HEK293 (cell line): ENCODE results near the gene GBP6.

ENCODE experiments used
- CTCF ChIA-PET: fragments of 350-600 bp; formaldehyde crosslinking; extraction: SDS; loops from one replicate; lab custom pipeline; 2021; ENCODE audit warnings: antibody characterized with exemption; lab: Yijun Ruan, JAX
- POLR2A ChIA-PET: fragments of 300-600 bp; formaldehyde crosslinking; extraction: SDS; loops from one replicate; lab custom pipeline; 2020; ENCODE audit warnings: antibody characterized with exemption, inconsistent platforms; lab: Yijun Ruan, JAX
- H3K27ac ChIP-seq: fragments of 200-500 bp; sonication (Bioruptor generic); 2 replicates; pipeline ENCODE4 v1.5.1; 2014; ENCODE audit warnings: low read depth, low read length, control low read depth, inconsistent platforms; ENCODE audit errors: extremely low read depth
- H3K36me3 ChIP-seq, 2 experiments: fragments of 200-500 bp in 1 of 2; sonication (Bioruptor generic) in 1 of 2; 1 replicate in 1 of 2; 2 replicates in 1 of 2; pipeline ENCODE4 v1.5.1; 2014 to 2017; ENCODE audit warnings: inconsistent platforms in 2 of 2, low read length in 2 of 2; ENCODE audit not compliant: control insufficient read depth in 2 of 2, insufficient read depth in 1 of 2
- H3K4me1 ChIP-seq: fragments of 200-500 bp; sonication (Bioruptor generic); 2 replicates; pipeline ENCODE4 v1.5.1; 2014; ENCODE audit warnings: mild to moderate bottlenecking, low read length, inconsistent platforms; ENCODE audit not compliant: control insufficient read depth, insufficient read depth
- H3K4me3 ChIP-seq: 2 replicates; pipeline ENCODE4 v1.5.1; 2011; ENCODE audit warnings: low read depth, mild to moderate bottlenecking, control low read depth, low read length, moderate library complexity
- H3K9me3 ChIP-seq: fragments of 200-500 bp; sonication (Bioruptor generic); 2 replicates; pipeline ENCODE4 v1.5.1; 2014; ENCODE audit warnings: low read depth, low read length, inconsistent platforms; ENCODE audit not compliant: control insufficient read depth, insufficient read depth
- GLI2 ChIP-seq: fragments of 450-650 bp; formaldehyde crosslinking; IDR thresholded peaks from 2 replicates; pipeline ENCODE4; 2017; ENCODE audit warnings: missing biosample characterization, missing genetic modification characterization, low read depth, borderline replicate concordance
- KLF16 ChIP-seq: fragments of 450-650 bp; formaldehyde crosslinking; IDR thresholded peaks from 2 replicates; pipeline ENCODE4 v1.5.1; 2017; ENCODE audit warnings: missing biosample characterization, missing genetic modification characterization
- MZF1 ChIP-seq: fragments of 450-650 bp; formaldehyde crosslinking; IDR thresholded peaks from 2 replicates; pipeline ENCODE4 v1.5.1; 2017; ENCODE audit warnings: missing biosample characterization, missing genetic modification characterization, borderline replicate concordance
- RBAK ChIP-seq: fragments of 450-650 bp; formaldehyde crosslinking; IDR thresholded peaks from 2 replicates; pipeline ENCODE4 v1.5.1; 2016; ENCODE audit warnings: missing biosample characterization, missing genetic modification characterization
- SP2 ChIP-seq: fragments of 450-650 bp; formaldehyde crosslinking; IDR thresholded peaks from 2 replicates; pipeline ENCODE4 v1.5.1; 2016; ENCODE audit warnings: missing biosample characterization, missing genetic modification characterization
- WT1 ChIP-seq: fragments of 450-650 bp; formaldehyde crosslinking; IDR thresholded peaks from 2 replicates; pipeline ENCODE4 v1.5.1; 2016; ENCODE audit warnings: missing biosample characterization, missing genetic modification characterization
- ZBTB1 ChIP-seq: fragments of 450-650 bp; formaldehyde crosslinking; IDR thresholded peaks from 2 replicates; pipeline ENCODE4 v1.5.1; 2016; ENCODE audit warnings: missing biosample characterization, missing genetic modification characterization
- ZFP41 ChIP-seq: fragments of 450-650 bp; formaldehyde crosslinking; IDR thresholded peaks from 2 replicates; pipeline ENCODE4 v1.5.1; 2016; ENCODE audit warnings: missing biosample characterization, missing genetic modification characterization, borderline replicate concordance
- ZNF114 ChIP-seq: fragments of 450-650 bp; formaldehyde crosslinking; IDR thresholded peaks from 2 replicates; pipeline ENCODE4 v1.5.0; 2017; ENCODE audit warnings: missing biosample characterization, missing genetic modification characterization
- ZNF132 ChIP-seq: fragments of 450-650 bp; formaldehyde crosslinking; IDR thresholded peaks from 2 replicates; pipeline ENCODE4 v1.5.1; 2017; ENCODE audit warnings: missing biosample characterization, missing genetic modification characterization, borderline replicate concordance
- ZNF138 ChIP-seq: fragments of 450-650 bp; formaldehyde crosslinking; IDR thresholded peaks from 2 replicates; pipeline ENCODE4 v1.5.1; 2016; ENCODE audit warnings: missing biosample characterization, missing genetic modification characterization, borderline replicate concordance
- ZNF146 ChIP-seq: fragments of 450-650 bp; formaldehyde crosslinking; IDR thresholded peaks from 2 replicates; pipeline ENCODE4 v1.5.1; 2016; ENCODE audit warnings: missing biosample characterization, missing genetic modification characterization
- ZNF157 ChIP-seq: fragments of 450-650 bp; formaldehyde crosslinking; IDR thresholded peaks from 2 replicates; pipeline ENCODE4 v1.5.1; 2016; ENCODE audit warnings: missing biosample characterization, missing genetic modification characterization
- ZNF266 ChIP-seq: fragments of 450-650 bp; formaldehyde crosslinking; IDR thresholded peaks from 2 replicates; pipeline ENCODE4 v1.5.1; 2016; ENCODE audit warnings: missing biosample characterization, missing genetic modification characterization, low read depth
- ZNF354C ChIP-seq: fragments of 450-650 bp; formaldehyde crosslinking; IDR thresholded peaks from 2 replicates; pipeline ENCODE4 v1.5.1; 2016; ENCODE audit warnings: missing biosample characterization, missing genetic modification characterization, low read depth, borderline replicate concordance
- ZNF404 ChIP-seq: fragments of 450-650 bp; formaldehyde crosslinking; IDR thresholded peaks from 2 replicates; pipeline ENCODE4 v1.5.1; 2017; ENCODE audit warnings: missing biosample characterization, missing genetic modification characterization
- ZNF510 ChIP-seq: fragments of 450-650 bp; formaldehyde crosslinking; IDR thresholded peaks from 2 replicates; pipeline ENCODE4 v1.5.1; 2018; ENCODE audit warnings: mild to moderate bottlenecking, missing genetic modification characterization, missing biosample characterization; ENCODE audit not compliant: insufficient replicate concordance
- ZNF596 ChIP-seq: fragments of 450-650 bp; IDR thresholded peaks from 2 replicates; pipeline ENCODE4 v1.5.0; 2018; ENCODE audit warnings: missing biosample characterization, mild to moderate bottlenecking, missing genetic modification characterization, moderate library complexity
- ZNF610 ChIP-seq: fragments of 450-650 bp; formaldehyde crosslinking; IDR thresholded peaks from 2 replicates; pipeline ENCODE4 v1.5.1; 2016; ENCODE audit warnings: missing biosample characterization, missing genetic modification characterization, borderline replicate concordance
- ZNF623 ChIP-seq: fragments of 450-650 bp; formaldehyde crosslinking; IDR thresholded peaks from 2 replicates; pipeline ENCODE4 v1.5.1; 2016; ENCODE audit warnings: missing biosample characterization, missing genetic modification characterization
- ZNF654 ChIP-seq: fragments of 450-650 bp; formaldehyde crosslinking; IDR thresholded peaks from 2 replicates; pipeline ENCODE4 v1.5.1; 2016; ENCODE audit warnings: low read depth, missing biosample characterization, missing genetic modification characterization
- ZNF677 ChIP-seq: fragments of 450-650 bp; IDR thresholded peaks from 2 replicates; pipeline ENCODE4 v1.5.0; 2018; ENCODE audit warnings: missing biosample characterization, mild to moderate bottlenecking, missing genetic modification characterization, moderate library complexity
- ZNF792 ChIP-seq: fragments of 450-650 bp; formaldehyde crosslinking; IDR thresholded peaks from 2 replicates; pipeline ENCODE4 v1.5.1; 2016; ENCODE audit warnings: missing biosample characterization, missing genetic modification characterization
- ZNF843 ChIP-seq: fragments of 450-650 bp; formaldehyde crosslinking; IDR thresholded peaks from 2 replicates; pipeline ENCODE4 v1.5.1; 2016; ENCODE audit warnings: missing biosample characterization, missing genetic modification characterization
- ZSCAN30 ChIP-seq: fragments of 450-650 bp; IDR thresholded peaks from 2 replicates; pipeline ENCODE4 v1.5.1; 2018; ENCODE audit warnings: missing biosample characterization, mild to moderate bottlenecking, missing genetic modification characterization, moderate library complexity
- TF ChIP-seq, protein P1 (sequence below): fragments of 450-650 bp; formaldehyde crosslinking; IDR thresholded peaks from 2 replicates; pipeline ENCODE4 v1.5.1; 2016; ENCODE audit warnings: missing biosample characterization, missing genetic modification characterization, borderline replicate concordance
- TF ChIP-seq, protein P2 (sequence below): fragments of 450-650 bp; formaldehyde crosslinking; IDR thresholded peaks from 2 replicates; pipeline ENCODE4 v1.5.1; 2016; ENCODE audit warnings: missing biosample characterization, missing genetic modification characterization, low read depth
- TF ChIP-seq, protein P3 (sequence below): fragments of 450-650 bp; formaldehyde crosslinking; IDR thresholded peaks from 2 replicates; pipeline ENCODE4 v1.5.1; 2017; ENCODE audit warnings: missing biosample characterization, missing genetic modification characterization
- TF ChIP-seq, protein P4 (sequence below): fragments of 450-650 bp; IDR thresholded peaks from 2 replicates; pipeline ENCODE4 v1.5.1; 2018; ENCODE audit warnings: missing biosample characterization, mild to moderate bottlenecking, missing genetic modification characterization

Gene GBP6

DNA sequence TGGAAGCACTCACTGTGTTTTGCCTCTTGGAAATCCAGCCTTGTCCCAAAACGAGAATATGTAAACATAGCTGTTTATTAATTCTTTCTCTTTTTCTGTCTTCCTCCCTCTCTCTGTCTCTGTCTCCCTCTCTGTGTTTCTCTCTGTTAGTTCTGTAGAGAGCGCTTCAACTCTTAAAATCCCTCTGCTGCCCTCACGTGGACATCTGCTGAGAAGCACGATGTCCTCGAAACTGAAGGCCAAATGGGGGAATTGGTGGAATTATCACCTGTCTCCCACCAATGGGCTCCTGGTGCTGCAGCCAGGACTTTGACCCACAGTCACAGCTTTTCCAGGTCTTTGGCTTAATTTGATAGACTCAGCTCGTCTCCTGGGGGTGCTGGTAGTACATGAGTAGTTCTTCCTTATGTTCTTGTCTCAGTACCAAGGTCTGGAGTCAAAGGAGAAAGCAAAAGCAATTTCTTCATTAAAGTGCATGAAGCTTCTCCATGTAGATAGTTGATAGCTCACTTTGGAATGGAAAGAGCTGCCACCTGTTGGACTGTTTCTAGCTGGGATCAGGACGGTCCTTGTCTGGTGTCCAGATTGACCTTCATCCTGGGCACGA is 5.5 kb upstream of the GBP6 start (continued):
- TF ChIP-seq ZSCAN30 (0 out of 2 replicates have a peak, but pooled peaks have one; percentile 26), ZNF654 (peak; percentile 78), ZNF596 (tag by site-specific recombination) (peak; percentile 57; the same call in 1 of the 2 replicates), ZNF623 (tag by site-specific recombination) (no peak)

DNA sequence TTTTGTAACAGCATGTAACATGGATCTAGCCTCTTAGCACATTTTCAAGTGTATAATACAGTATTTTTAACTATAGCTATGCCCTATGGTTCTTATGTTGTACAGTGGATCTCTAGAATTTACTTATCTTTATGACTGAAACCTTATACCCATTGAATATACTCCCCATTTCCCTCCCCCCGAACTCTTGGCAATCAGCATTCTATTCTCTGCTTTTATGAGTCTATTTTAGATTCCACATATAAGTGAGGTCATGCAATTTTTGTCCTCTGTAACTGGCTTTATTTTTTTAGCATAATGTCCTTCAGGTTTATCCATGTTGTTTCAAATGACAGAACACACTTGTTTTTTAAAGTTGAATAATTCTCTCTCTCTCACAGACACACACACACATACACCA is 3.1 kb upstream of the GBP6 start:
- TF ChIP-seq MZF1 (tag by site-specific recombination) (peak; percentile 89), ZFP41 (no peak), ZNF146 (no peak), ZNF843 (tag by site-specific recombination) (peak; percentile 62; the same call in 1 of the 2 replicates), WT1 (tag by site-specific recombination) (peak; percentile 87), KLF16 (tag by site-specific recombination) (peak; percentile 34; the same call in 1 of the 2 replicates), RBAK (tag by site-specific recombination) (no peak), ZNF404 (tag by site-specific recombination) (no peak)
- TF ChIP-seq, protein P1, sequence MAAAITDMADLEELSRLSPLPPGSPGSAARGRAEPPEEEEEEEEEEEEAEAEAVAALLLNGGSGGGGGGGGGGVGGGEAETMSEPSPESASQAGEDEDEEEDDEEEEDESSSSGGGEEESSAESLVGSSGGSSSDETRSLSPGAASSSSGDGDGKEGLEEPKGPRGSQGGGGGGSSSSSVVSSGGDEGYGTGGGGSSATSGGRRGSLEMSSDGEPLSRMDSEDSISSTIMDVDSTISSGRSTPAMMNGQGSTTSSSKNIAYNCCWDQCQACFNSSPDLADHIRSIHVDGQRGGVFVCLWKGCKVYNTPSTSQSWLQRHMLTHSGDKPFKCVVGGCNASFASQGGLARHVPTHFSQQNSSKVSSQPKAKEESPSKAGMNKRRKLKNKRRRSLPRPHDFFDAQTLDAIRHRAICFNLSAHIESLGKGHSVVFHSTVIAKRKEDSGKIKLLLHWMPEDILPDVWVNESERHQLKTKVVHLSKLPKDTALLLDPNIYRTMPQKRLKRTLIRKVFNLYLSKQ: no peak
- TF ChIP-seq, protein P2, sequence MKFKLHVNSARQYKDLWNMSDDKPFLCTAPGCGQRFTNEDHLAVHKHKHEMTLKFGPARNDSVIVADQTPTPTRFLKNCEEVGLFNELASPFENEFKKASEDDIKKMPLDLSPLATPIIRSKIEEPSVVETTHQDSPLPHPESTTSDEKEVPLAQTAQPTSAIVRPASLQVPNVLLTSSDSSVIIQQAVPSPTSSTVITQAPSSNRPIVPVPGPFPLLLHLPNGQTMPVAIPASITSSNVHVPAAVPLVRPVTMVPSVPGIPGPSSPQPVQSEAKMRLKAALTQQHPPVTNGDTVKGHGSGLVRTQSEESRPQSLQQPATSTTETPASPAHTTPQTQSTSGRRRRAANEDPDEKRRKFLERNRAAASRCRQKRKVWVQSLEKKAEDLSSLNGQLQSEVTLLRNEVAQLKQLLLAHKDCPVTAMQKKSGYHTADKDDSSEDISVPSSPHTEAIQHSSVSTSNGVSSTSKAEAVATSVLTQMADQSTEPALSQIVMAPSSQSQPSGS: peak; percentile 73; the same call in 1 of the 2 replicates
- TF ChIP-seq, protein P3, sequence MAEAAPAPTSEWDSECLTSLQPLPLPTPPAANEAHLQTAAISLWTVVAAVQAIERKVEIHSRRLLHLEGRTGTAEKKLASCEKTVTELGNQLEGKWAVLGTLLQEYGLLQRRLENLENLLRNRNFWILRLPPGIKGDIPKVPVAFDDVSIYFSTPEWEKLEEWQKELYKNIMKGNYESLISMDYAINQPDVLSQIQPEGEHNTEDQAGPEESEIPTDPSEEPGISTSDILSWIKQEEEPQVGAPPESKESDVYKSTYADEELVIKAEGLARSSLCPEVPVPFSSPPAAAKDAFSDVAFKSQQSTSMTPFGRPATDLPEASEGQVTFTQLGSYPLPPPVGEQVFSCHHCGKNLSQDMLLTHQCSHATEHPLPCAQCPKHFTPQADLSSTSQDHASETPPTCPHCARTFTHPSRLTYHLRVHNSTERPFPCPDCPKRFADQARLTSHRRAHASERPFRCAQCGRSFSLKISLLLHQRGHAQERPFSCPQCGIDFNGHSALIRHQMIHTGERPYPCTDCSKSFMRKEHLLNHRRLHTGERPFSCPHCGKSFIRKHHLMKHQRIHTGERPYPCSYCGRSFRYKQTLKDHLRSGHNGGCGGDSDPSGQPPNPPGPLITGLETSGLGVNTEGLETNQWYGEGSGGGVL (tag by site-specific recombination): peak; percentile 68
- Histone ChIP-seq H3K27ac (no peak overlapping the region), H3K4me1 (peaks cover 10% of the 10 kb centered on the region), H3K4me3 (no peak overlapping the region), H3K9me3 (no peaks in the 10 kb centered on the region), H3K36me3 (no peaks in the 10 kb centered on the region)
- CTCF ChIA-PET: interaction anchor here (0.6 to 1.4 kb wide), 4 partner anchors 93 to 1763 kb away, joined by 3 to 4 read pairs (median 3); no protein-coding TSS in a partner anchor
- POLR2A ChIA-PET: no interaction called here

DNA sequence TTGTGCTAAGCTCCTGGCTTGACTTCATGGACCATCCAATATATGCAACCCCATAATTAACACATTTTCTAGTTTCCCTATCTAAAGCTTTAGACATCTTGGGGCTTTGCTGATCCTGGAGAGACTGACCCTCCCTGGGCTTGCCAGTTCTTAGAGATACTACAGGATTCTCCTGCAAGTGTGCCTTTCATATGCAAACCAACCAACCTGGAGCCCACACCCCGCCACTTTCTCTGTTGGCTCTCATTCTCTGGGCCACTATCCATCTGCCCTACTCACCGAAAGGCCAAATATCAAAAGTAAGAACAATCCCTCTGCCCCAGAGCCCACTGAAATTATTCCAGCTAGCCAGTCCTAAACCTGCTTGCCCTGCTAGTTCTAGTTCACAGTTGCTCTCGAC is 2.2 kb upstream of the GBP6 start:
- H3K4me1 ChIP-seq: peaks cover 10% of the 10 kb centered on the region
- H3K36me3 ChIP-seq: no peaks in the 10 kb centered on the region
- H3K4me3 ChIP-seq: no peak overlapping the region
- H3K27ac ChIP-seq: no peak overlapping the region
- H3K9me3 ChIP-seq: no peaks in the 10 kb centered on the region
- ChIA-PET CTCF (interaction anchor here (0.6 to 1.5 kb wide), 3 partner anchors 13 to 391 kb away, joined by 3 to 9 read pairs (median 3); no protein-coding TSS in a partner anchor), POLR2A (no interaction called here)
- TF ChIP-seq ZNF138: no peak
- TF ChIP-seq ZNF354C: no peak
- TF ChIP-seq ZNF510 (tag by site-specific recombination): no peak
- TF ChIP-seq ZNF677: no peak
- TF ChIP-seq ZNF266 (tag by site-specific recombination): no peak
- TF ChIP-seq ZNF114: no peak
- no peak for TF ChIP-seq GLI2
- TF ChIP-seq ZNF157 (tag by site-specific recombination): no peak
- TF ChIP-seq, protein P4, sequence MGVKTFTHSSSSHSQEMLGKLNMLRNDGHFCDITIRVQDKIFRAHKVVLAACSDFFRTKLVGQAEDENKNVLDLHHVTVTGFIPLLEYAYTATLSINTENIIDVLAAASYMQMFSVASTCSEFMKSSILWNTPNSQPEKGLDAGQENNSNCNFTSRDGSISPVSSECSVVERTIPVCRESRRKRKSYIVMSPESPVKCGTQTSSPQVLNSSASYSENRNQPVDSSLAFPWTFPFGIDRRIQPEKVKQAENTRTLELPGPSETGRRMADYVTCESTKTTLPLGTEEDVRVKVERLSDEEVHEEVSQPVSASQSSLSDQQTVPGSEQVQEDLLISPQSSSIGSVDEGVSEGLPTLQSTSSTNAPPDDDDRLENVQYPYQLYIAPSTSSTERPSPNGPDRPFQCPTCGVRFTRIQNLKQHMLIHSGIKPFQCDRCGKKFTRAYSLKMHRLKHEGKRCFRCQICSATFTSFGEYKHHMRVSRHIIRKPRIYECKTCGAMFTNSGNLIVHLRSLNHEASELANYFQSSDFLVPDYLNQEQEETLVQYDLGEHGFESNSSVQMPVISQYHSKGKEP (tag by site-specific recombination): no peak
- TF ChIP-seq SP2 (tag by site-specific recombination): no peak
- TF ChIP-seq ZNF132: no peak
- no peak for TF ChIP-seq ZNF792 (tag by site-specific recombination)
- TF ChIP-seq ZNF610: no peak
- TF ChIP-seq ZBTB1: no peak
